ENCODE measurements around the gene ROCK1.
"Not testable (repeated sequence)": the region's sequence is repeated elsewhere in the genome, so short reads cannot be mapped to it uniquely, and the experiment has no call there.

ROCK1 gene

GRCh38 chr18:21111346-21112139 is at the start of gene ROCK1:
Gene ROCK1, minus strand, starts transcription at chr18:21111813. Its CDS starts 903 bp downstream, at chr18:21110910.
- DNase-seq (ENCODE audit: low spot score) = peak; percentile 100

GRCh38 chr18:21155443-21155842 is 43.8 kb upstream of the ROCK1 start:
- no peak for DNase-seq (ENCODE audit: low spot score)

GRCh38 chr18:21146016-21146415 is 34.4 kb upstream of the ROCK1 start:
- DNase-seq (ENCODE audit: low spot score) = no peak

GRCh38 chr18:21145371-21145770 is 33.8 kb upstream of the ROCK1 start:
- DNase-seq (ENCODE audit: low spot score) = no peak

- no peak for DNase-seq (ENCODE audit: low spot score)
Observed at GRCh38 chr18:21141668-21142422, 30.2 kb upstream of the ROCK1 start.

- not testable (repeated sequence) for DNase-seq (ENCODE audit: low spot score)
Observed at GRCh38 chr18:21137719-21138488, 26.3 kb upstream of the ROCK1 start.

GRCh38 chr18:21134895-21135294 is 23.3 kb upstream of the ROCK1 start:
- DNase-seq (ENCODE audit: low spot score) = peak; percentile 29

- DNase-seq (ENCODE audit: low spot score) = no peak
Observed at GRCh38 chr18:21132398-21132918, 20.8 kb upstream of the ROCK1 start.

- no peak for DNase-seq (ENCODE audit: low spot score)
Observed at GRCh38 chr18:21131698-21132227, 20.1 kb upstream of the ROCK1 start.

GRCh38 chr18:21129566-21130216 is 18.1 kb upstream of the ROCK1 start:
- DNase-seq (ENCODE audit: low spot score) = no peak

GRCh38 chr18:21123290-21123926 is 11.8 kb upstream of the ROCK1 start:
- DNase-seq (ENCODE audit: low spot score) = no peak

GRCh38 chr18:21118806-21119205 is 7.2 kb upstream of the ROCK1 start:
- no peak for DNase-seq (ENCODE audit: low spot score)

GRCh38 chr18:21117409-21118131 is 6.0 kb upstream of the ROCK1 start:
- no peak for DNase-seq (ENCODE audit: low spot score)

GRCh38 chr18:21115519-21116411 is 4.2 kb upstream of the ROCK1 start:
- no peak for DNase-seq (ENCODE audit: low spot score)

GRCh38 chr18:21112543-21113105 is 1.0 kb upstream of the ROCK1 start:
- DNase-seq (ENCODE audit: low spot score) = no peak

- DNase-seq (ENCODE audit: low spot score) = no peak
Observed at GRCh38 chr18:21112140-21112473, 494 bp upstream of the ROCK1 start.

- DNase-seq (ENCODE audit: low spot score) = peak; percentile 79
Observed at GRCh38 chr18:21110713-21111345, 784 bp downstream of the ROCK1 start.

GRCh38 chr18:21109936-21110712 is 1.5 kb downstream of the ROCK1 start:
- no peak for DNase-seq (ENCODE audit: low spot score)

All from D341Med (cell line).